KG1 (cell line): ENCODE measurements around the gene KRT2.

Experiments
- DNase-seq: peaks from one replicate; lab custom pipeline; 2025; lab: John Stamatoyannopoulos, UW

The KRT2 gene

DNA sequence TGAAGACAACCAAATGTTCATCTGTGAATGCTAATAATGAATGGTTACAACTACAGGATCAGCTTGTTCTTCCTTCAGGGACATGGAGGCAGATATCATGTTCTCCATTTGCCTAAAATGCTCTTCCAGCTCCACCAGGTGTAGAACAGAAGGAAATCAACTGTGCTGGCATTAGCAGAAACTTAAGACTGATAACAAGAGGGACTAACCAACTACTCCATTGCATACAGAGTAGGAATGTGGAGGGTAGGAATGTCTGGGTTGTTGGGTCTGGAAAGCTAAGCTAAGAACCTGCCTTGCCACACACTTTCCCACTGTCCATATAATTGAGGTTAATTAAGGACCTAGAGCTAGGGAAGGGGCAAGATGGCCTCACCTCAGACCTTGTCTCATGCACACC lies 11.4 kb upstream of the KRT2 start:
- no peak for DNase-seq

DNA sequence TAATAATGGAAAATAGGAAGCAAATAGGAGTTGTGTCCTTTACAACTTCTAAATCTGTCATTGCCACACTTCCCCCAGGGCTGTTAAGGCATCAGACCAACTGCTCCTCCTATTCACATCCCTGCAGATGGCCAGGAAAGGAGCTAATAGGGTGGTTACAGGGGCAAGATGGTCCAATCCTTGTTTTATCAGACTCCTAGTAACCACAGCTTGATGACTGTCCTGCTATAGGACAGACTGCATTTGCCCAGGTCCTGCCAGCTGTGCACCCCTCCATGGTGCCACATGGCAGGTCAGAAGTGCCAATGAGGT lies 10.9 kb upstream of the KRT2 start:
- no peak for DNase-seq

DNA sequence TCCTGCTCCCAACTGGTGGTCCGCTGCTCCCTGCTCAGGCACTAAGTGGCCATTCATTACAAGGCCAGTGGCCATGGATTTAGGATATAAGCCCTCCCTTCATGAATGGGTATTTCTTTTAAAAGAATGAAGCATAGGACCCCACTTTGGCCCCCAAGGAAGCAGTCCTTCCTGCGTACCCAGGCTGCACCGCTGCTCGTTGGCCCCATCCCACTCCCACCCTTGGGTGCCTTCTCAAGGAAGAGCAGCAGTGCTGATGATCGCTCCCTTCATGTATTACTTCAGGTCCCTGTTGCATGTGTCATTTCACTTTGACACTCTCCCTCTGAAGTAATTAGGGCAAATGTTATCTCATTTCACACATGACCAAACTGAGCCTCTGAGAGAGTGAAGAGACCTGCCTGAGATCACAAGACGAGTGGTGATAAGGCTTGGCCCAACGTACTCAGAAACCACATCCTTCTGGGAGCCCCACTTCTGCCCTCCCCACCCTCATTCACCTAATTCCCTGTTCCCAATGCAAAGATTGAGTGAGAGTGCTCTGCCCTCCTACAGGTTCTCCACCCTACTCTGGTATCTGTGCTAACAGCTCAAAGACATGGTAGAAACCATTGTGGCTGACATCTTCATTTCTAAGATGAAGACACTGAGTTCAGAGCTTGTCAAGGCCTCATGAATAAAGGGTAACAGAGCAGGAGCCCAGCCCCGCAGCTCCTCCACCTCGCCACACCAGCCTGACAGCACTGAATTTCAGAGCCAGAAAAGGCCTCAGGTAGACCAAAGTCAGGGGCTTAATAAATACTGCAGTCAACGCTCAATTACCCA lies 10.3 kb upstream of the KRT2 start:
- no peak for DNase-seq

DNA sequence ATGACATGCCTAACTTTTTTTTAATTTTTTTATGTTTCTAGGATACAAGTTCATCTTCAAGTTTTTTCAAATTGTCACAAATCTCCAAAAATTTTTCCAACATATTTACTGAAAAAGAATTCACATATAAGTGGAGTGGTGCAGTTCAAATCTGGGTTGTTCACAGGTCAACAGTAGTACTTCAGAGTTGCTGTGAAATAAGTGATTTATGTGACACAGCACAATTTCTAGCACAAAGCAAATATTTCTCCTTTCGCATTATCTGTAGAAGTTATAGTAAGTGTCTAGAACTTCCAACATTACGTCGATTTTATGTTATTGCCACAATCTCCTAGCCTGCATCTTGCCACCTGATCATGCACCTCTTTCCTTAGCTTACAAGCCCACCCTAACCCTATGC lies 9.7 kb upstream of the KRT2 start:
- no peak for DNase-seq

DNA sequence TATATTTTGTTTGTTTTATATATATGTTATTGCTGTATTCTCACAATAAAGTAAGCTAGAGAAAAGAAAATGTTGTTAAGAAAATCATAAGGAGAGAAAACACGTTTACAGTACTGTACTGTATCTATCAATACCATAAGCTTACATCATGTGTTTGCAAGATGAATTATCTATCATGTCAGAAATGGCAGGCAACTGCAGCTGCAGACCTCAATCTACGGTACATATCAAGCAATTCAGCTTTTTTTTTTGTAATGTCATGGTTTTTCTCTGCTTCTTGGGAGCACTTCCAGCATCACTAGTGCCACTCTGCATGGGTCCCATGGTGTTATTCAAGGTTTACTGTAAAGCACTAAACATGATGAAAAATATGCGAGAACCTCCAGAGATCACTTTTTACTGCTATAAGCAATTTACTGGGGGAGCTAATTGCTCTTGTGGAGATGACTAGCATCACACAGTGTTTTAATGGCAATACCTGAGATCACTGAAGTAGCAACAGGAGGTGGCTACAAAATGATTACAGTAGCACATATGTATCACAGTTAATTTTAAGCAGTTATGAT lies 9.0 kb upstream of the KRT2 start:
- DNase-seq, result no peak

DNA sequence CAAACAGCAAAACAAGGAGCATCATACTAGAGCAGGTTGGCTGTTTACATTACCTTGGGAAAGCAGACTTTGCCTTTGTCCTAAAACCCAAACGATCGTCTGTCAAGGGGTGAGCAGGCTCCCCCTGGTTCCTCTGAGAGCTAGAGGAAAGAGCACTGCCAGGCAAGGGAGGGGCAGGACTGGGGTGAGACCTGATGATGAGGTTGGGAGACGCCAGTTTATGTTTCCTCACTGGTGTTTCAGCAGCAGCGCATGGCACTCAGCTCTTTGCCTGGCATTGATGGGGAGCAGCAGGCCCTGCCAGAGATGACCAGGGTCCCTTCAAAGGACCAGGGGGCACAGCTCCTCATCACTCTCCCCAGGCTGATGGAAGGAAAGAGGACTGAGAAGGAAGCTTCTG lies 7.9 kb upstream of the KRT2 start:
- no peak for DNase-seq

DNA sequence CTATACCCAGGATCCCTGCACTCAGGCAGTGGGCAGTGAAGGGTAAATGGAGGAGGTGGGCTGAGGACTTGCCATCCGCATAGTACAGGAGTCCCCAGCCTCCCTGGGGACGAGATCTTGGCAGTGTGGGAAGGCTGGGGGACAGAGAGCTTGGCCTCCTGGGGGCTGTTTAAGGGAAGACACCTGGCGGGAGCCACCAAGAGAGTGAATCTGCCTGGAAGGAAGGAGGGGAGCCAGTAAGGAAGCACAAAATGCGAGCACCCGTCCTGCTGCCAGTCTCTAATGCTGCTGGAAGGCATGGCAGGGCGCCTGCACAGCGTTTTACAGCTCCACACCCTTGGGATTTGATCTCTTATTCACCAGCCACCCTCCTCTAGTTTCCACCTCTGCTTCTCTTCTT lies 7.4 kb upstream of the KRT2 start:
- DNase-seq, result no peak

DNA sequence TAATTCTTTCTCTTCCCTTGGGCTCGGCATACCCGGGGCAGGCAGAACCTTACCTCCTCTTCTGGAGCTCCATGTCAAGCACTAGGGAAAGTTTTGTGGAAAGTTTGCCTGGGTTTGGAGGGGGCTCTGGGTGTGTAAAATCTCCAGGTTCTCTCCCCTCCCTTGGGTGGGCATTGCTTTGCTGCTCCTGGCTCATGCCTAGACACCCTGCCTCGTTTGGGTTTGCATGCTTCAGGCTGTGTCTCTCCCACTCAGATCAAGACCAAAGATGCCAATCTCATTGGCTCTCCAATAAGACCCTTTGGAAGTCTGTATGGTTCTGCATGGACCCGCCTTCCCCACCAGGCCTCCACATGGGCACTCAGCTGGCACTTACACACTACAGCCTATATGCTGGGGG lies 6.2 kb upstream of the KRT2 start:
- DNase-seq, result no peak

DNA sequence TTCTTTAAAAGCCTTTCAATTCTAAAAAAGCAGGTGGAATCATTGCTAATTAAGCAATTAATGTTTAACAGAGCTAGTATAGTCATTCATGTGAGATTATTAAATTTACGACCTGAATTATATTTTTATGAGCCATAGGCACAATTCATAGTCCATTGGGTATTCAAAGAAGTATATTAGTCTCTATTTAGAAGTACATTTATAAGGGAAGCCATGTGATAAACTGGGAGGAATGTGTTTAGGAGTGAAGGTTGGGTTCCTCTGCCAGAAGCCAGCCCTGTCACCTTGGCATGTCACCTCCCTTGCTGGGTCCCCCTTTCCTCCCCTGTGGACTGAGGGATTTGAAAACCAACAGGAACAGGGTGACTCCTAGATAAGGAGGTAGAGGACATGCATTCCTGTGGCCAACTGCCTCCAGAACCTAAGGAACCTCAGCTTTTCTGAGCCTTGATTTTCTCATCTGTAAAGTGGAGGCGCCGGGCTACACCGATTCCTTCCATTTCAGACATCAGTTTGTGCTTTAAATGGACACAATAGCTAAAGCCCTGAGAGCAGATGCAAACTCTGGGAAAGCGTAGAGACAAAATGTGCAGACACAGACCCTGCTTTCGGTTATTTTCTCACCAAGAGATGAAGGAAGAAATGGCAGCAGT lies 5.4 kb upstream of the KRT2 start:
- DNase-seq, result no peak

DNA sequence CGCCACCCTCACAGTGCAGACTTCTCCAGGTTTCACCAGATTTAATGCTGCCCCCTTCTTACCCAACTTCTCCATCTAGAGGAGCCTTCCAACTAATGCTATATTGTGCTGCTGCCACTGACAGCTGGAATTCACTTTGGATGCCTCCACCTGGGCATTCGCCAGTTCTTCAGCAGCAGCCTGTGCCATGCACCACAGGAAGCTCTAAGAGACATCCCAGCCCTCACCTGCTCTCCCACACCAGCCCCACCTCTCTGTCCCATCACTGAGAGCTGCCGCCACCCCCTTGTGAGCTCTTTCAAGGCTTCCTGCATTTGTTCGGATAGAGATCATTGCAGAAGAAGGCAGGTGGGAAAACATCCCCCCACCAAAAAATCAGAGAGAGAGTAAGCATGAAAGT lies 4.6 kb upstream of the KRT2 start:
- DNase-seq, result no peak

DNA sequence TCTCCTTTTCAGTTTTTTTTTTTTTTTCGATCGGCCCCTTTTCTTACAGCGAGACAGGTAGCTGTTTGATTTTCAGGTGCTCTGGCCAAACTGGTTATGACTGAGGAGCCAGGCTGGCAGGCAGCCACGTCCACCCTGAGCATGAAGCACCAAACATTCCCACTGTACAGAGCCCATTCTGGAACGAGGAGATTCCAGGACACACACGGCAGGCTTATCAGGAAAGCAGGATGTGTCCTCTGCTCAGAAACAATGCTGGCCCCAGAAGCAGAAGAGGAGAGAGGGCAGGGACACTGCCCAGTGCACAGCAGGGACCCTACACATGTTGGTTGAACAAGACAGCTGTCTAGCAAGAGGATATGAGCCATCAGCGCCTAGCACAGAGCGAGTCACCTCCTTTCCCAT lies 3.7 kb upstream of the KRT2 start:
- DNase-seq, result no peak

DNA sequence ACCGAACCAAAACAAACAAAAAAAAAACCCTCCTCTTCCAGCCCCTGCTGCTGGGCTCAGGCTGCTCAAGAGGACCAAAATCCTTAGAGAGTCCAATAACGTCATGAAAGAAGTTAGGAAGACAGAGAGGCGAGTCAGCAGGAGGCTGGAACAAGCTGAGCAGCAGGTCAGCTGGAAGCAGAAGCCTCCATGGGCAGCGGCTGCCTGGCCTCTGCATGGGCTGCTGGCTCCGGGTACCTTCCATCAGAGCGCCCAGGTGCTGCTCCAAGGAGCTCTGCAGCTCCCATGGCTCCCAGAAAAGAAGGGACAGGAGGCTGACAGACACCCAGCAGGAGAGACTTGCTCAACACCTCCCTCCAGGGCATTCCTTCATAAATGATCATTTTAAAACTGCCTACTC lies 3.2 kb upstream of the KRT2 start:
- no peak for DNase-seq

DNA sequence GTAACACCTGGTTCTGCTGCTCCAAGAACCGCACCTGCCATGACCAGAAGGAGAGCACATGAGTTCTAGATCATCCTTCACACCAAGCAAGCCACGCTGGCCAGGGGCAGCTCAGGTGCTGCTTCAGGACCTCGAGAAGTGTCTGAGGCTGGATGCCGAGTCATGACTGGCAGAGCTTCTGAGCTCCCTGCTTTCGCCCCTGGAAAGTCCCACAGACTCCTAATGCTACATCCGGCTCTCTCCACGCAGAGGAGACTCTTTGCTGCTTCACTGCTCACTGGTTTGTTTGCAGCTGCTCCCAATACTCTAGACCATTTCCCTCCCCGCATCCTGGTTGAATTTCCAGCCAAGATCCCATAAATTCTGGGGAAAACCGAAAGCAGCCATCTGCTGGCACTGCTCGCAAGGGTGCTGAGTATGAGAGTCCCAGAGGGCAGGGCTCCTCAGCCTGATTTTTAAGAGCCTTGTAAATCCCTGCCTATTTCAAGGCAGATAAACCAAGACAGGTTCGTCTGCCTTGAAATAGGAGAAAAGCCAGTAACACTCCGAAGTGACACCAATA lies 1.4 kb downstream of the KRT2 start:
- no peak for DNase-seq

DNA sequence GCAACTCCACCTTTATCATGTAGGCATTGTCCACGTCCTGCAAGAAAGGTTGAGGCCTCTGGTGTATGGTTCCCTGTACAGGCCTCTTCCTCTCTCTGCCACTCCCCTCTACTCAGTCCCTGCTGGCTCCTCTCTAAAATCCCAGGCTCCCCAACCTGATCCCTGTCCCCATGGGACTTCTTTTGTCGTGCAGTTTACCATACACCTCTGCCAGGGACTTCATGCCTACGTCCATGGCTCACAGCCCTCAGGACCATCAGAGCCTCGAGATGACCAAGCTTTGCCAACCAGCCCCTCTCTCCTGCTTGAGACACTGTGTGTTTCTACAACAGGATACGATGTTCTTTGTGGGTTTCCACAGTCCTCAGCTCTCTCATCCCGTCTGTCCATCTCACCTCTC lies 2.9 kb downstream of the KRT2 start:
- DNase-seq, result no peak

DNA sequence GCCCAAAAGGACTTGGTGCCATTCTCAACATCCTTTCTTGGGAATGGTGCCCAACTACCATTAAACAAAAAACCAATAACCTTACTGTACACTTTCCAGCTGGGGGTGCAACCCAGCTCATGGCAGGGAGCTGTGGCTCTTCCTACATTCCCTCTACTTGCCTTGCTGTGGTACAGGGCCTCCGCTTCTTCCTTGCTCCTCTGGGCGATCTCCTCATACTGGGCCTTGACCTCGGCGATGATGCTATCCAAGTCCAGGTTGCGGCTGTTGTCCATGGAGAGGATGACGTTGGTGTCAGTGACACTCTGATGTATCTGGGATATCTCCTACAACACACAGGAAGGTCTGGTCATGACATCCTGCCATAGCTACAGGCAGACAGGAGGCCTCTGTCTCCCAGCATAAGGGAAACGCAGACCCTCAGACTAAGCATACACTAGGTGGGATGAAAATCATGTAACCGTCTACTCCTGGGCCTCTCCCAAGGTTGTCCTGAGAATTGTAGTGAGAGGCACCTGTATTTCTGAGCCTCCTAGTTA lies 3.9 kb downstream of the KRT2 start:
- DNase-seq, result no peak

DNA sequence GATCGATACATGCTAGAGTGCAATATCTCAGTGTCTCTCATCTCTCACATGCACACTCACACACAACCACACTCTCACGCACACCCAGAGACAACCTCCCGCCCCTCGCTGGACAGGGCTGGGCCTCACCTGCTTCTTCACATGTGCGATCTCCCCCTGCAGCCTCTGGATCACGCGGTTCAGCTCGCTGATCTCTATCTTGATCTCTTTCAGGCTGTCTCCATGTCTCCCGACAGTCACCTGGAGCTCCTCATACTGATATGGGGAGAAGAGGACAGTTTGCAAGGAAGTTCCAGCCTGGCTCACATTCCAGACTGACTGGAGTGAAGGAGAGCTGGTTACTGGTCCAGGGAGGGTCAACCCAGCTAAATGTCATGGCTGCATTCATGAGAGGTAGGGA lies 4.4 kb downstream of the KRT2 start:
- no peak for DNase-seq

DNA sequence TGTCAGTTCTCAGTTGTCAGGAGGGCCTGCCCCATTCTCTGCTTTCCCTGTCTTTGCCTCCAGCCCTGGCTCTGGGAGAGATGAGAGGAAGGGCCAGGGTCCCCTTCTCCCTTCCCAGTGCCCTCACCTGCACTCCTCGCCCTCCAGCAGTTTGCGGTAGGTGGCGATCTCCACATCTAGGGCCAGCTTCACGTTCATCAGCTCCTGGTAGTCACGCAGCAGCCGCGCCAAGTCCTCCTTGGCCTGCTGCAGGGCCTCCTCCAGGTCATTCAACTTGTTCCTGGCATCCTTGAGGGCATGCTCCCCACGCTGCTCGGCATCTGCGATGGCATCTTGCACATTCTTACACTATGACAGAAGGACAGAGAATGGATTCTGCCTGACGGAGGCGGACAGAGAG lies 5.4 kb downstream of the KRT2 start:
- DNase-seq, result no peak

DNA sequence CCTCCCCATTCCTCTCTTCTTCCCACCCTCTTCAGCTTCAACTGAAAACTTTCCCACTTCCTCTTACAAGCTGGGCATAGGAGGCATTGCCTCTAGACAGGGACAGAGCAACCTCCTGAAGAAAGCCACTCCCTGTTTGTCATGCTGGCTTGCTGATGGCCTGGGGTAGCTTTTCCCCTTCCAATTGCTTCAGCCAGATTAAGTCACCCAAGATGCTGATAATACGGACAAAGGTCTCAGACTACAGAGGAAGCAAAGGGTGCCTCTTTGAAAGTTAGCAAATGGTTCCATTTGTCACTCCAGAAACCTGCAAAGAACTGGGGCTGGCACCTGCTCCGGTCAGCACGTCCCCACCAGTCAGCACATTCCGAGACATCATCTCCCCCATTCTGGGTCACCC lies 6.0 kb downstream of the KRT2 start:
- no peak for DNase-seq

DNA sequence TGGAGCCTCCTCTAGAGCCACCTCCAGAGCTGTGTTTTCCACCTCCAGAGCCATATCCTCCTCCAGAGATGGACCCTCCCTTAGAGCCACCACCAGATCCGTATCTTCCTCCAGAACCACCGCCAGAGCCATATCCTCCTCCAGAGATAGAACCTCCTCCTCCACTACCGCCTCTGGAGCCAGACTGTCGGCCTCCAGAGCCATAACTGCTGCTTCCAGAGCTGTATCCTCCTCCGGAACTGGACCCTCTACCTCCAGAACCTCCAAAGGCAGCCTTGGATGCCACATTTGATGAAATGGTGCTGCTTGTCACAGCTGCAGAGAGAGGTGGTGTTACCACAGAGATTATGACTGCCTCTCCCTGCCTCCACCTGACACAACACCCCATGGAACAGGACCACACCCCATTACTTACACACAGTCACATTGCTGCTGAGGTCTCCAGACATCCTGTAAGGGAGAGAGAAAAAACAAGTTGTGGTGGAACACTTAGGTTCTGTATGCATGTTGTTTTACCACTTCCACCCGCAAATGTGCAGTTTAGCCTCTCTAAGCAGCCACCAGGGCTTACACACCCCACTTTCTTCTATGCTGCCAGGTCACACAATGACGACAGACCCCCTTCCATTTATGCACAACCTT lies 6.8 kb downstream of the KRT2 start:
- DNase-seq, result no peak

DNA sequence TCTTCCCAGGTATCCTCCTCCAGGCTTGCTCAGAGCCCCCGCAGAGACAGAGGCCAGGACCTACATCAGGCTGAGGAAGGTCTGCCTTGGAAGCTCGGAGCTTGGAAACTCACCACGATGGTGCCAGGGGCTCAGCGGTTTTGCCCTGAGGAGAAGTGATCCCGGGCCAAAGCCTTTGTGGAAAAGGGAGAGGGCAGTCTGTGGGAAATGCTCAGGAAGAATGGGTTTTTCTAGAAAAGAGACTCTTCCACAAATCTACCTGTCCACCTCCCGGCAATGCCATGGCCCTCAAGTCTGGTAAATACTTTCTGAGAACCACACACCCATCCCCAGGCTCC lies 8.0 kb downstream of the KRT2 start:
- DNase-seq, result no peak

DNA sequence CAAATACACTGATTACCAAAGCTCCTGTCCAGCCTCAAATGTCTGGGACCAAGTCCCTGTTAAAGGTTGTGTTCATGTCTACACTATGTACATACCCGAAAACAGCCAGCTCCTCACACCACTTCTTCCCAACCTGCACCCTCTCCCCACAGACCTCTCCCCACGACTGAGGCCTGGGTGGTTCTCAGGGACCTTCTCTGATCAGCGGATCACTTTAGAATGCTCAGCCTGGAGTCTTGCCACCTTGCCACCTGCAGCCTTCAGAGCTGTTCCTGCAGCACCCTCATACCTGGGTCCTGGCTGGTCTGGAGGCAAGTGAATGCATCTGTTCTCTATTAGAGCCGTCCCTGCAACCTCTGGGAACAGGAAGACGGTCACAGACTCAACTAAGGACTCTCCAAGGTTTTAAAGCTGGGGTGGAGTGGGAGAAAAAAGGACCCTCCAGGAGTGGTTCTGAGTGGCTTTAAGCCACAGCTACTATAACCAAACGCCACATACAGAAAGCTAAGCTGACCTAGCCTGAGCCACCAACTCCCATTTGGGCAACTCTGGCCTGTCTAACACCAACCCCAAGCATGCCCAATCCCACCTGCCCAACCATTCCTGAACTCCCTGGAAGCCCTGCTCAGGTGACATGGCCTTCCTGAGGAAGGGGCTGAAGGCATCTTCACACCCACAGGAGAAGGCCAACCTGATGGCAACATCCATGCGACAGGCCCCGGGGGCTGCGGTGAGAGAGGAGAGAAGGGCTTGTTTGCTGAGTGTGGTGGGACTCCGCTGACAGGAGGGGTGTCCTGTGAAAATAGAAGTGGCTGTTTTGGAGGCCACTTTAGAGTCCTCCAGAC lies 8.6 kb downstream of the KRT2 start:
- DNase-seq, result no peak

DNA sequence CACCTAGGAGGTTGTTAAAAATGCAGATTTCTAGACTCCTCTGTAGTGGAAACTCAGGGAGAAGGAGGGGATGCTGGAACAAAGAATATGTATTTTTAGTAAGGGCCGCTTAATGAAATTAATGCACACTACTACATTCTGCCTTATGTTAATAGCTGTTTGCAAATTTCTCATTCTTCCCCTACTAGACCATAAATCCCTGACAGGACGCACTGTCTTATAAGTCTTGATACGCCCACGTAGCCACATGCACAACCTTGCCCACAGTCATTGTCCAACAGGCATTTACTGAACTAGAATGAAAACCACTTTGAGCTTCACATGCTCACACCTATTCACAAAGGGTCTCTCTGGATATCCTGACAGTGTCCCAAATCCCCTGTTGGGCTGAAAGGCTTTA lies 10.5 kb downstream of the KRT2 start:
- no peak for DNase-seq
